ENCODE results near the gene HOMER1.

GRCh38 chr5:79509244-79509885, 4.6 kb downstream of the HOMER1 start:
- TF ChIP-seq POLR2A (IDR thresholded peaks at IDR 0.05; ENCODE audit: low read depth) (no peak), CTCF (IDR thresholded peaks at IDR 0.05) (no peak)

All from esophagus muscularis mucosa (tissue), 3 donors.